Forelimb muscle (tissue), 1 donor: ENCODE data around the gene TBC1D24. TPM values are rescaled to one million over a fixed set of nuclear protein-coding genes. Genes with fewer than 3 reads are reported as not detected.
"Not testable (repeated sequence)": the region's sequence is repeated elsewhere in the genome, so short reads cannot be mapped to it uniquely, and the experiment has no call there.

Experiments
- DNase-seq: peaks from one replicate; pipeline ENCODE4 v3.0.0-alpha.2; 2013; ENCODE audit warnings: low read depth
- polyA plus RNA-seq: library from polyadenylated mRNA; unstranded; fragments of 120-200 nt; gene quantifications from one replicate; pipeline ENCODE4 v1.2.1, GENCODE V29; 2013; ENCODE audit not compliant: insufficient read length

Gene TBC1D24
- polyA plus RNA-seq = 25.1 TPM

DNA sequence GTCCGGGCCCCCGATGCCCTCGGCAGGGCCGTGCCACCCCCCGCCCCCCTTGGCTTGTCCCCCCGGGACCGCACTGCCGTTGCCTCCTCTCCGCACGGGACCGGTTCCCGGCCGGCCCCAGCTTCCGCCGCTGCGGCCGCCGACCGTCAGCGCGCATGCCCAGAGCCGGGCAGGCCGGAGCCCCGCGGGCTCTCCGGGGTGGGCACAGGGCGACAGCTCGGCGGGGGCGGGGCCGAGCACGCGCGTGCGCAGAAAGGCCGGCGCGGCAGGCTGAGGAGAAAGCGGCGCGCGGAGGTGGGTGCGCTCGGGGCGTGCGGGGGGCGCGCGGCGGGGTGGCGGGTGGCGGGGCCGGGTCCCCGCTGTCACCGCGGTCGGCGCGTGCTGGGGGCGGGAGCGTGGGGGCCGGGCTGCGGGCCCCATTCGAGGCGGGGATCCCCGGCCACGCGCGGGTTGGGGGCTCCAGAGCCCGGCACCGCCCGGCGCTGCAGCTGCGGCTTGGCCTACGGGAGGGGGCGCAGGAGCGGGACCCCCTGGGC lies at the start of gene TBC1D24:
TSS of gene TBC1D24 (plus strand) at position 251 of the 536 bp plus-strand sequence. CDS start 21,022 bp downstream, outside the sequence.
- DNase-seq = no peak

DNA sequence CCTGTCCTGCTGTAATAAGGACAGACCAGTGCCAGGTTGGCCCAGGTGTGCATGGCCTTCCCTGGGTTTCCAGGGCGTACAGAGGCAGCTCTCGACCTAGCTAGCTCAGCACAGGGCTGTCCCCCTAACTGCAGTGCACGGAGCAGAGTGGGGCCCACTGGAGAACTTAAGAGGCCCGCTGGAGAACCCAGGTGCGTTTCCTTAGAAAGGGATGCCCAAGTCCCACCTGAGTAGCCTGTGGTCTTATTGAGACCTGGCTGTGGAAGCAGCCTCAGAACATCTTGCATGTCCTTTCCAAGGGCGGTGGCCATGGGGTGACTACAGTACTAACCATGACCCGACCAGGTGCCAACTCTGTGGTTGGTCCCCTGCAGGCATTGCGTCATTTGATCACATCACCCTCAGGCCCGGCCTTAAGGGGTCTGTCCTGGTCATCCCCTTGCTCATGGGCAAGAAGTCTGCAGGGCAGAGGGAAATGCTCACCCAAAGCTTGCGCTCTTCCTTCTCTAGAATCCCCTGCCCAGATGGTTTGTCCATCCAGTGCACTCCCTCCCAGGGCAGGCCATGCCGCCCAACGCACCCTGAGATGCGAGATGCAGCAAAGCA lies 49.0 kb upstream of the TBC1D24 start:
- DNase-seq = no peak

DNA sequence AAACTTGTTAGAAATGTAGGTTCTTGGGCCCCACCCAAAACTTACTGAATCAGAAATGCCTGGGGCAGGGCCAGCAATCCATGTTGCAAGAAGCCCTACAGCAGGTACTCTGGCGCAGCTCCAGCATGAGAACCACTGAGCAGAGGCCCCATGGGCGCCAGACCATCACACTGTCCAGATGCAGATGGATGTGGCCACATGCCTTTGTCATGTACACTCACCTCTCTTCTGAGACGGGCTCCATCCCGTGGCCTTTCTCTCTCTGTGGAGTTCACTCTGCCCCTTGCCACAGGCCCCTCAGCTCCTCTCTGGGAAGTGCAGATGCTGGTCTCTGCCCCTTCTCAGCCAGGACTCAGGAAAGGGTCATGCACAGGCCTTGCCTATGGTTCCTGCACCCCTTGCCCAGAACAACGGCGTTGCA lies 48.0 kb upstream of the TBC1D24 start:
- no peak for DNase-seq

DNA sequence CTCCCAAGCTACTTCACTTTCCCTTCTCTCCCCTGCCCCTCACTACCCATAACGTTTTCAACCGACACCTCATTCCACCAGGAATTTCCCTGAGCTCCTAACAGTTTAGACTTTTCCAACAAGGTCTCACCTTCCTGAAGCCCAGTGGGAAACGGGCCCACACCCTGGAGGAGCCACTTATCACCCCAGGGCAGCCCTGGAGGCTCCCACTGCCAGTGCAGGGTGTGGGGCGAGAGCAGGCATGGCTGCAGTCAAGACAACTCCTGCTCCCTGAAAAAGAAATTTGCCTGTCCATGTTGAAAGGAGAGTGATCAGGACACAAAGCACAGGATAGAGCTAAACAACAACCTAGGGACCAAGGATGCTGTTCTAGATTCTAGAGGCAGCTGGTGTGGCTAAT lies 47.4 kb upstream of the TBC1D24 start:
- no peak for DNase-seq

DNA sequence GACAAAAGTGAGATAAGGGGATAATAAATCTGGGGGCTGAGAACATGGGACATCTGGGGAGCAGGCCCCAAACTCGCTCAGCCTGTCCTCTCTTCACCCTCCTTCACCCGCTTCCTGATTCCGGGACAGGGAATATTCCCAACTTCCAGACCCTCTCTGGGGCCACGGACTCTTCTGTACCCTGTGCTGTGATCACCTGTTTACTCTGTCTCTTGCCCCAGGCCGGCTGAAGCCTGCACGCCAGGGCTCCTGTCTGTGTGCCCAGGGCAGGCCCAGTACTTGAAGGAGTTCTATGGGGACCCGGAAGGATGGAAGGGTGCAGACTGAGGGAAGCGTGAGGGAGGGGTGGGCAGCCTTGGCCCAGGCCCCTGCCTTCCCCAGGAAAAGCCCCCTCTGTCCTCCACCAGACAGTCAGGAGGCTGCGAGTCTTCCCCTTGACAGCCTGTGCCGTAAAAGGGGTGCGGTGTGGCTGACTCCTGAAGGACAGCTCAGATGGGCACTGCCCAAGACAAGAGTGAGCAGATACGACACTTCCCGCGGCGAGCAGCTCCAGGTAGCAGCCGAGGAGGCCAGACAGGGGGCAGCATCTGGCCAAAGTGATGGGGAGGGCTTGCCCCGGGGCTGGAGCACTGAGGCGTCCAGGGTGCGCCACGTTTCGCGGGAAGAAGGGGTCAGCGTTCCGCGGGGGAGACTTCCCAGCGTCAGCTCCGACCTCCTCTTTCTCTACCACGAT lies 46.7 kb upstream of the TBC1D24 start:
- no peak for DNase-seq

DNA sequence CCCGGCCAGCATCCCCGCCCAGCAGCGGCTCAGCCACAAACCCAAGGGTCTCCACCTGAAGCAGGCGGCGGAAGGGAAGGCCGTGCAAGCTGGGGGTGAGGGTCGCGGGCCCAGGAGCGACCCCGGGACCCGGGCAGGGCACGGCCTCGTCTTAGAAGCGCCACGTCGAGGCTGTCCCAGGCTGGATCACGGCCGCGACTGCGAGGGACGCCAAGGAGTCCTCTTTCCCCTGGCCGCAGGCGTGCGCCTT lies 46.2 kb upstream of the TBC1D24 start:
- no peak for DNase-seq

DNA sequence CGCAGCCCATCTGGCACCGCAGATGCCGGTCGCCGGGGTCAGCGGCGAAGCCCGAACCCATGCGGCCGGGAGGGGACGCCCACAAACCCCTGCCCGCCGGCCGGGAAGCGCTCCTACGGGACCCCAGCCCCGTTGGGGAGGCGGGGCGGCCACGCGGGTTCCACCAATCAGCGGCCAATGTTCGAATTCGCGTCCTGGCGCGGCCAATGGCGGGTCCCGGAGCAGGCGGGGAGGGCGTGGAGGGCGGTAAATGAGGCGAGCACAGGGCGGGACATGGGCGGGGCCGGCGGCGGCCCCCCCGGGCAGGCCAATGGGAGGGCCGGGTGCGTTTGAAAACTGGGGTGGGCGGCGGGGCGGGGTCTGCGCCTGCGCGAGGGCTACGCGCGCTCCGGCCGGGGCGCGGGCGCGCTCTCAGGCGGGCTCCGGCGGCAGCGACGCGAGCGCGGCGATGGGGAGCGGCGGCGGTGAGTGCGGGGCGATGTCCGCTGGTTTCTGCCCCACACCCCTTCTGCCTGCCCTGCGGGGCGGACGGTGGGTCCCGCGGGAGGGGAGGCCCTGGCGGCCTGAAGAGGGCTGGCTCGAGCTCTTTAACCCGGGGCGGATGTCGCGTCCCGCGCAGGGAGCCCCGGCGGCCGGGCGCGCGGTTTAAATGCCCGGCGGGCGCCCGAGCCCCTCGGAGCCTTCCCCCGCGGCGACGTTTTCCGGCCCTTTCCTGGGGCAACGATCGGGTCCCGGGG lies 45.7 kb upstream of the TBC1D24 start, which contains the start of gene CCNF:
TSS of gene CCNF (plus strand) at position 414 of the 737 bp plus-strand sequence. CDS start at position 449, 35 bp downstream.
- peak; percentile 86 for DNase-seq

DNA sequence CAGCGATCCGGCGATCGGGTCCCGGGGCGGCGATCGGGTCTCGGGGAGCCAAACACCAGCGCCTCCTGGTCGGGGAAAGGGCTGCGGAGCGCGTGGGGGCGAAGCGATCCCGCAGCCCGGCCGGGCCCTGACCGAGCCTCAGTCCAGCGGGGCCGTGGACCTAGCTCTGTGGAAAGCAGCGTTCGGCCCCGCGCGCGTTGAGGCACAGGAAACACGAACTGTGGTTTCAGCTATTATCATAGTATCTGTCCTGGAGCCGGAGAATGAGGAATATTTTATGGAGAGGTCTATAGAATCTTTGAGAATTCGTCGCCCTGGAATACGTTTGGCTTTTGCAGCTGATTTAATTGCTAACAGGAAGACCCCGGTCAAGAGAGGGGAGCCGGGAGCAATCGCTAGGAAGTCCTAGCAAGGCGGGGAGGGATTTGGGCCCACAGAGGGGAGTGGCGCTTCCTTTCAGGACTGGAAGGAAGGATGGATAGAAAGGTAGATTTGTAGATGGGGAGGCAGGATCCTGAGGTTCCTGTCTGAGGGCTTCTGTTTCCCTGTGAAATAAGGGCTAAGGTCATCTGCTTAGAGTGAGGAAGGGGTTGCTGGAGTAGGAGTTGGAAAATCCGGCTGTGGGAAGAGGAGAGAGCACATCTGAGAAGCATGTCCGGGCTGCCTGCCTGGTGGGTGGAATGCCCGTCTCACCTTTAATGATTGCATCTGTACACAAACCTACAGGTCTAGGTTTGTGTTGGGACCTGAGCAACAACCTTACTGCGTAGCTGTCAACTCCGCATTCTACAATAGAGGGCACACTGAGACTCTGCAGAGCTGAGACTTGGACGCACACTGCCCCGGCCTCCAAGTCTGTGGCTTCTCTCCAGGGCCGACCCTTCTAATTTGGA lies 44.9 kb upstream of the TBC1D24 start:
- DNase-seq = no peak

DNA sequence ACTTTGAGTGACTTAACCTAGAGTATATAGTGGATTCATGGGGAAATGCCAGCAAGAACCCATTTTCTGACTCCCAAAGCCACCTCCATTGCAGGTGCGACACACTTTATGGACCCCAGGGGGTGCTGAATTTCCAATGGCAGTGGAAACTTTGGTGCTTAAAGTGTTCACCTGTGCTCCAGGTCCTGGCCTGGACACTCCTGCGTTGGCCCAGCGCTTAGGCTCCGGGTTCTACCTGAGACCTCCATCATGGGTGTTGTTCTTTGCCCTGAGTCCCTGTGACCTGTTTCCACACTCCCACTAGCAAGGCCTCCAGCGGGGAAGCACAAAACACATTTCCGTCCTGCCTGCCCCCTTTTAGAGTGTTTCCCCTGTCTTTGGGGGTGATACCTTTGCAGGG lies 42.6 kb upstream of the TBC1D24 start:
- DNase-seq = no peak

DNA sequence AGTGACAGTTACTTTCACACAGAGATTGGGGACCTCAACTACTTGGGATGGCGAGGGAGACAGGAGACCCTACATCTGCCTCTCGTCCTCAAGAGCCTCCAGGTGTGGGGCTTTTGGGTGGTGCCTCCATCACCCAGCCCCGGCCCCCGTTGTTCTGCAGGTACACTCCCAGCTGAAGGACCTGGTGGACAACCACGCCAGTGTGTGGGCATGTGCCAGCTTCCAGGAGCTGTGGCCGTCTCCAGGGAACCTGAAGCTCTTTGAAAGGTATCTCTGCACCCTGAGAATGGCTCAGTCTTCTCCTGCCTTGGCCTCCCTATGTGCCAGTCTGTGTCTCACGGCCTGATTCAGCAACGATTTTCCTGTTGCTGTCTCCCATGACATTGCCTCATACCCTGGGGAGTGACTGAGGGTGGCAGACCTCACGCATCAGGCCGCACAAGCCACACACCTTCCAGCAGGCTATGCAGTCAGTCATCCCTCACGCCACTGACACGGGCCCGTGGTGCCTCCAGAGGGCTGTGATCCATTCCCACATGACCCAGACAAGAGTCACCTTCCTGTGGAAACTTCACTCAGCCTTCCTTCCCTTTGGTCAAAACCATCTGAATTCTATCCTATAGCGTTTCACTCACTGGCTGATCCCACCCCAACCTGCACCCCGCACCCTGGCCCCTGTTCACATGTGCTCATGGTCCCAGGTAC lies 42.0 kb upstream of the TBC1D24 start:
- DNase-seq = no peak

DNA sequence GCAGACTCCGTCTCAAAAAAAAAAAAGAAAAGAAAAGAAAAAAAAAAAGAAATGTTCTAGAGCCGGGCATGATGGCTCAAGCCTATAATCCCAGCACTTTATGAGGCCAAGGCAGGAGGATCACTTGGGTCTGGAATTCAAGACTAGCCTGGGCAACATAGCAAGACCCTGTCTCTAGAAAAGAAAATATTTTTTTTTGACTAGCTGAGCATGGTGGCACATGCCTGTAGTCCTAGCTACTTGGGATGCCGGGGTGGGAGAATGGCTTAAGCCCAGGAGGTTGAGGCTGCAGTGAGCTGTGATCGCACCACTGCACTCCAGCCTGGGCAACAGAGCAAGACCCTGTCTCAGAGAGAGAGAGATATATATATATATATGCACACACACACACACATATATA lies 39.7 kb upstream of the TBC1D24 start:
- not testable (repeated sequence) for DNase-seq

DNA sequence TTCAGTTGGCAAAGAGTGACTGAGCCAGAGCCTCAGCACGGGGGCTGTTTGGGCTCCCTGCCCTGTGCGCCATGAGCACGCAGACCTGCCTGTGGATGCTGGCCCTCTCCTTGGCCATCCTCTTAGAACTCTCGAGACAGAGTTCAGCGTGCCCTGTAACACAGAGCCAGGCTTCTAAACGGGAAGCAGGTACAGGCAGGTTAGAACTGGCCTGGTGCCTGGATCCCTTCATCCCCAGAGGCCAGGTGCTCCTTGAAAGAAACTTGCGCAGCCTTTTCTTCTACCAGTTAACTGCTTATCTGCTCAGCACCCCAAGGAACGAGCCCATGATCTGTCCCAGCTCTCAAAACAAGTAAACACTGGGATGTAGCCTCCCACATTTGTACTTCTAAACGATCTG lies 38.8 kb upstream of the TBC1D24 start:
- no peak for DNase-seq

DNA sequence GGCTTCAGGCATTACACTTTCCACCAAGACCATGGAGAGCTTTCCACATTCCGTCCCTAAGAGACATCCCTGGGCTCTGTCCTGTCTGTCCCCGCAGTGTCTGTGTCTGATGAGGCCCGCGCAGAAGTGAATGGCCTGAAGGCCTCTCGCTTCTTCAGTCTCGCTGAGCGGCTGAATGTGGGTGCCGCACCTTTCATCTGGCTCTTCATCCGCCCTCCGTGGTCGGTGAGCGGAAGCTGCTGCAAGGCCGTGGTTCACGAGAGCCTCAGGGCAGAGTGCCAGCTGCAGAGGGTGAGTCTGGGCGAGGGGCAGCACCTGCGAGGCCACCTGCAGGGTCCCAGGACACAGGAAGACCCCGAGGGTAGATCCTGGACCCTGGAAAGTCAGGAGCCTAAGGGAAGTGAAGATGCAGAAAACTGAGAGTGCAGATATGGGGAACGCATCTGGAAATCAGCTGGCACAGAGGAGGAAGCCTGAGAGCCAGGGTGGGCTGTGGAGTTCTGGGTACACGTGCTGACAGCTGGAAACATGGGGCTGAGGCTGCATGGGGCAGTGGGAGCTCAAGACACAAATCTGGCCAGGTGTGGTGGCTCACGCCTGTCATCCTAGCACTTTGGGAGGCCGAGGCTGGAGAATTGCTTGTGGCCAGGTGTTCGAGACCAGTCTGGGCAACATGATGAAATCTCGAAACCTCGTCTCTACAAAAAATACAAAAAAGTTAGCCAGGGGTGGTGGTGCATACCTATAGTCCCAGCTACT lies 37.7 kb upstream of the TBC1D24 start:
- DNase-seq = no peak

DNA sequence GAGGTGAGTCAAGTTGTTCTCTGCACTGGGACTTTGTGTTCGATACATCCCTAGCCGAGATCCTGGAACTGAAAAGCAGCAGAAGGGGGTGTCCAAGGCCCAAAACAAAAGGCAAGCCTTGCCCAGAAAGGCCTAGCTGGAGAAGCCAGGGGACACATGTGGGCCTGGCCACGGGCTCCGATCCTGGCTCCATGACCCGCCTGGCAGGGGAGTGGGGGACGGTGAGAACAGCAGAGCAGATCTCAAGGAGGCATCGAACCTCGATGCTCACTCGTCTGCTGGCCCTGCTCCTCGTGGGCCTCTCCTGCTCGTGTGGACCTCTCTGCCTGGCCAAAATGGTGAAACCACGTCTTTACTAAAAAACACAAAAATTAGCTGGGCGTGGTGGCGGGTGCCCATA lies 36.8 kb upstream of the TBC1D24 start:
- no peak for DNase-seq

DNA sequence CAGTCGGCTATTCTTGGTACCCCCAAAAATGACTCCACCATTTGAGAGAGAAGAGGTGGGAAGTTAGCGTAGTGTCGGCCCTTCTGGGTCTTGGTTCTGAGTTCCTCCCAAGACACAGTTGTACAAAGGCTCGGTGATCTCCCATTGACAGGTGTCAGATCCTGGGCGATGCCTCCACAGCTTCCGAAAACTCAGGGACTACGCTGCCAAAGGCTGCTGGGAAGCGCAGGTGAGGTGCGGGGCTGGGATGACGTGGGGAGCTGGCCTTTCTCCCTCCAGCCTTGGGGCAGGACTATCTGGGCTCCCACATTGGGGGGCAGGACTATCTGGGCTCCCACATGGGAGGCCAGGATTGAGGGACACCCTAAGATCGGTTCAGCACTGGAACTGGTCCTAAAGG lies 35.3 kb upstream of the TBC1D24 start:
- no peak for DNase-seq

DNA sequence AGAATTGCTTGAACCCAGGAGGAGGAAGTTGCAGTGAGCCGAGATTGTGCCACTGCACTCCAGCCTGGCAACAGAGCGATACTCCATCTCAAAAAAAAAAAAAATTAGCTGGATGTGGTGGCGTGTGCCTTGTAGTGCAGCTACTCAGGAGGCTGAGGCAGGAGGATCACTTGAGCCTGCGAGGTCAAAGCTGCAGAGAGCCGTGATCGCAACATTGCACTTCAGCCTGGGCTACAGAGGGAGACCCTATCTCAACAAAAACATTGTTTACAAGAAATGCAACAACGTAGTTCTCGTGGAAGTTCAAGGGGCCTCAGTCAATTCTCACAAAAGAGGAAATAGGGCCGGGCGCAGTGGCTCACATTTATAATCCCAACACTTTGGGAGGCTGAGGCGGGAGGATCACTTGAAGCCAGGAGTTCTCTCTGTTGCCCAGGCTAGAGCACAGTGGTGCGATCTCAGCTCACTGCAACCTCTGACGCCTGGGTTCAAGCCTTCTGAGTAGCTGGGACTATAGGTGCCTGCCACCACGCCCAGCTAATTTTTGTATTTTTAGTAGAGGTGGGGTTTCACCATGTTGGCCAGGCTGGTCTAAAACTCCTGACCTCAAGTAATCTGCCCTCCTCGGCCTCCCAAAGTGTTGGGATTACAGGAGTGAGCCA lies 33.7 kb upstream of the TBC1D24 start:
- DNase-seq = not testable (repeated sequence)

DNA sequence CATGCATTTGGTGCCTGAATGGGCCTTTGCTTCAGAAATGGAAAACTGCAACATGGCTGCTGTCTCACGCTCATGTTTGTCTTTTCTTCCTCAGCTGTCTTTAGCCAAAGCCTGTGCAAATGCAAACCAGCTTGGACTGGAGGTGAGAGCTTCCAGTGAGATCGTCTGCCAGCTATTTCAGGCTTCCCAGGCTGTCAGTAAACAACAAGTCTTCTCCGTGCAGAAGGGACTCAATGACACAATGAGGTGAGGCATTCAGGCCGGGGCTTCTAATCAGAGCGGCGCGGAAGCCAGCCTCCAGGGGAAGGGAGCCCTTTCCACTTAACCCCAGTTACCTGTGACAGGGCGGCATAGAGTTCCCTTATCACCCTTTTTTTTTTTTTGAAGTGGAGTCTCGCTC lies 31.4 kb upstream of the TBC1D24 start:
- DNase-seq = no peak

DNA sequence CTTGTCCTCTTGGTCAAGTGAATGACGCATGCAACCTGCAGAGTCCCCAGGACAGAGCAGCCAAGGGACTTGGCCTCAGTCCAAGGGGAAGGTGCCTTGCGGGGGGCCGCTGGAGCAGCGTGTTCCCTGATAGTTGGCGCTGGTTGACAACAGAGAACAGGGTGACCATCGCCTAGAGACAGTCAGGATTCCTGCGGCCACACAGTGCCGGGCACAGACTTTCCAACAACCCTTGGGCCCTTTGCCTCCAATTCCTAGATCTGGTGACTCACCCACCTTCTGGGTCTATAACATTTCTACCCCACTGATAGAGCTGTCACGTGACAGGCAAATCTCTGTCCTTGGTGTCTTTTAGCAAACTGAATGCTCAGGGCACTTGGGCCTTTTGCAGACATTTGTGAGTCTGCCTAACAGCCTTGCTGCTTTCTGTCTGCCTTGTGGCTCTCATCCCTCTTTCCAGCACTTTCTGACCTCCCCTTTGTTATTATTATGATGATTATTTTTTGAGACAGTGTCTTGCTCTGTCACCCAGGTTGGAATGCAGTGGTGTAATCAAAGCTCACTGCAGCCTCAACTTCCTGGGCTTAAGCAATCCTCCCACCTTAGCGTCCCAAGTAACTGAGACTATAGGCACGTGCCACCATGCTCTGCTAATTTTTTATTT lies 26.9 kb upstream of the TBC1D24 start:
- no peak for DNase-seq

DNA sequence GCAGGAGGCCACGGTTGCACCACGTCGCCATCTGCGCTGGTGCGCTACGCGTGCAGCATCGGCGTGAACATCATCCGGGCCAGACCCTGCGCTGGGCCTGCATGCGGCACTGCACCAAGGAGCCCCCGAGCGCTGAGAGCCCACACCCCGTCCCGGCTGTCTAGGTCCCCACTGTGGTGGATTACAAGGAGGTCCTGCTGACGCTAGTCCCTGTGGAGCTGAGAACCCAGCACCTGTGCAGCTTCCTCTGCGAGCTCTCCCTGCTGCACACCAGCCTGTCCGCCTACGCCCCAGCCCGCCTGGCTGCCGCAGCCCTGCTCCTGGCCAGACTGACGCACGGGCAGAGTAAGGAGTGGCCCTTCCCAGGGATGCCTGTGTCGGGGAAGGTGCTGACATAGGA lies 25.8 kb upstream of the TBC1D24 start:
- DNase-seq = no peak
